ENCODE measurements around the gene SCYGR5. TPM values are rescaled to one million over a fixed set of nuclear protein-coding genes. Genes with fewer than 3 reads are reported as not detected.

The SCYGR5 gene
- total RNA-seq, 1 experiment from 2014 or later, result not detected

- TF ChIP-seq ATF3 (IDR thresholded peaks at IDR 0.05), result no peak
- TF ChIP-seq ZFX (IDR thresholded peaks at IDR 0.05), result no peak
- no peak for TF ChIP-seq EGR1 (IDR thresholded peaks at IDR 0.05; ENCODE audit: low read depth)
- no peak for TF ChIP-seq EZH2 (IDR thresholded peaks at IDR 0.05)
- no peak for TF ChIP-seq ZNF274 (IDR thresholded peaks at IDR 0.05; ENCODE audit: low read depth, low read length)
- no peak for TF ChIP-seq EZH2phosphoT487 (IDR thresholded peaks at IDR 0.05; ENCODE audit: borderline replicate concordance)
- no peak for TF ChIP-seq CEBPB (IDR thresholded peaks at IDR 0.05; ENCODE audit: low read depth)
These were observed 36.3 kb upstream of the SCYGR5 start (continued) for GRCh38 chr2:227630322-227630721.

- CTCF ChIA-PET, result interaction anchor here (1.4 kb wide), 1 partner anchor 133 kb away, joined by 3 read pairs; no protein-coding TSS in a partner anchor
- intact Hi-C loops (cut with micrococcal nuclease), result no loop called here
- Histone ChIP-seq H4K20me1 (ENCODE audit: insufficient read depth) (no peaks in the 10 kb centered on the region), H2AFZ (ENCODE audit: low read depth, low read length, poor library complexity, severe bottlenecking) (no peak overlapping the region), H3K9ac (ENCODE audit: low read length) (no peak overlapping the region), H3K36me3 (ENCODE audit: control insufficient read depth in 1 of 2, insufficient read depth in 2 of 2, low read length in 2 of 2) (no peaks in the 10 kb centered on the region), H3K4me3 (replicated peaks in 1 of 2; ENCODE audit: low read depth in 1 of 2, low read length in 2 of 2) (no peak overlapping the region), H3K9me2 (ENCODE audit: insufficient read depth) (no peaks in the 10 kb centered on the region), H3K27ac (ENCODE audit: low read depth, low read length) (no peak overlapping the region), H3K4me2 (ENCODE audit: low read length) (no peak overlapping the region), H3K79me2 (ENCODE audit: insufficient read depth, low read length) (no peaks in the 10 kb centered on the region), H3K9me3 (ENCODE audit: control insufficient read depth in 1 of 2, insufficient read depth in 1 of 2, low read depth in 1 of 2, low read length in 2 of 2) (no peaks in the 10 kb centered on the region), H3K27me3 (ENCODE audit: insufficient read depth, low read length) (no peaks in the 10 kb centered on the region), H3K4me1 (ENCODE audit: control insufficient read depth in 1 of 2, insufficient read depth in 2 of 2, low read length in 2 of 2) (no peaks in the 10 kb centered on the region)
- no peak for TF ChIP-seq TCF7L2 (IDR thresholded peaks at IDR 0.05; ENCODE audit: borderline replicate concordance, extremely low read depth, insufficient read depth, insufficient read length)
- no peak for TF ChIP-seq EZH2phosphoT487 (IDR thresholded peaks at IDR 0.05; ENCODE audit: borderline replicate concordance)
- no peak for TF ChIP-seq CTCF (IDR thresholded peaks at IDR 0.05 in 2 of 3, conservative IDR thresholded peaks at IDR 0.05 in 1 of 3; ENCODE audit: borderline replicate concordance in 1 of 3, insufficient read depth in 1 of 3, low read depth in 2 of 3, low read length in 2 of 3)
- no peak for TF ChIP-seq ZNF274 (IDR thresholded peaks at IDR 0.05; ENCODE audit: low read depth, low read length)
- no peak for TF ChIP-seq POLR2A (IDR thresholded peaks at IDR 0.05; ENCODE audit: borderline replicate concordance, extremely low read depth, insufficient read depth, insufficient read length)
- no peak for TF ChIP-seq CBX3 (IDR thresholded peaks at IDR 0.05; ENCODE audit: low read depth)
- TF ChIP-seq ZBTB33 (IDR thresholded peaks at IDR 0.05; ENCODE audit: extremely low read depth, insufficient replicate concordance, low read length), result no peak
- ATAC-seq (no peak), DNase-seq (ENCODE audit: low read depth, low spot score) (no peak)
- BruUV-seq (replicated peaks), result no TSS peak
- RAD21 ChIA-PET (ENCODE audit: low non-redundant PET in 1 of 2, low total read pairs in 2 of 2, uncharacterized antibody in 2 of 2, unreplicated experiment in 2 of 2), result no interaction called here
- POLR2A ChIA-PET, result no interaction called here
These were observed 33.8 kb upstream of the SCYGR5 start for GRCh38 chr2:227632827-227633226.

All from HCT116 (cell line).